GM12878 (cell line): ENCODE measurements around the gene LAMA5. TPM values are rescaled to one million over a fixed set of nuclear protein-coding genes. Genes with fewer than 3 reads are reported as not detected.

Experiments used
- ATAC-seq: fragments of 200-7000 bp; cut with Tn5 transposase; 3 replicates; pipeline ENCODE4 v1.9.1; 2020; ENCODE audit warnings: mild to moderate bottlenecking, moderate library complexity
- BruUV-seq: library from RNA; stranded (reverse); fragments of 400-500 nt; replicated peaks from 2 replicates; lab custom pipeline; 2021; lab: Mats Ljungman, UMichigan
- CTCF ChIA-PET: fragments of 300-600 bp; sonication (Branson Sonifier 250); formaldehyde crosslinking; extraction: SDS; loops from one replicate; lab custom pipeline; 2021; ENCODE audit warnings: inconsistent platforms; lab: Yijun Ruan, JAX
- POLR2A ChIA-PET: fragments of 350-600 bp; formaldehyde crosslinking; extraction: SDS; loops from one replicate; lab custom pipeline; 2021; ENCODE audit warnings: inconsistent platforms; lab: Charles Lee
- RAD21 ChIA-PET: fragments of 300-600 bp; sonication (Branson Sonifier 250); formaldehyde crosslinking; loops from one replicate; lab custom pipeline; 2023; ENCODE audit warnings: antibody characterized with exemption; ENCODE audit not compliant: unreplicated experiment; lab: Charles Lee
- SMC1A ChIA-PET: fragments of 300-600 bp; sonication (Branson Sonifier 250); formaldehyde crosslinking; loops from one replicate; lab custom pipeline; 2023; ENCODE audit not compliant: unreplicated experiment, uncharacterized antibody; lab: Charles Lee
- DNase-seq: peaks from one replicate; pipeline ENCODE4 v3.0.0-alpha.2; 2011; ENCODE audit warnings: low read depth, low spot score
- FAIRE-seq: peaks from 3 replicates; lab custom pipeline; 2011; peaks lifted over from hg19 to GRCh38; lab: Jason Lieb, UNC
- H2AFZ ChIP-seq: 2 replicates; pipeline ENCODE4 v1.6.0; 2011; ENCODE audit warnings: low read depth, low read length, control low read depth; ENCODE audit not compliant: control insufficient read depth
- H3K27ac ChIP-seq: 2 replicates; pipeline ENCODE4 v1.5.1; 2011; ENCODE audit warnings: control low read depth; ENCODE audit not compliant: control insufficient read depth, insufficient read depth
- H3K27me3 ChIP-seq, 2 experiments: replicated peaks in 1 of 2; 2 replicates each; pipeline versions ENCODE4 v1.6.0 to v1.6.1; 2011; ENCODE audit warnings: low read length in 1 of 2; ENCODE audit not compliant: control insufficient read depth in 2 of 2, insufficient read depth in 2 of 2
- H3K36me3 ChIP-seq, 2 experiments: 2 replicates each; pipeline ENCODE4 v1.5.1; 2011; ENCODE audit warnings: low read length in 1 of 2; ENCODE audit not compliant: control insufficient read depth in 2 of 2, insufficient read depth in 2 of 2
- H3K4me1 ChIP-seq: 2 replicates; pipeline ENCODE4 v1.6.1; 2011; ENCODE audit warnings: mild to moderate bottlenecking, low read length, moderate library complexity, mixed read lengths; ENCODE audit not compliant: control insufficient read depth, insufficient read depth
- H3K4me2 ChIP-seq: 2 replicates; pipeline ENCODE4 v1.6.0; 2011; ENCODE audit warnings: control low read depth; ENCODE audit not compliant: control insufficient read depth, insufficient read depth
- H3K4me3 ChIP-seq: fragments of 200-600 bp; sonication (generic); 2 replicates; pipeline ENCODE4 v1.5.1; 2016
- H3K79me2 ChIP-seq: 2 replicates; pipeline ENCODE4 v1.6.0; 2011; ENCODE audit warnings: low read length; ENCODE audit not compliant: control insufficient read depth, insufficient read depth
- H3K9ac ChIP-seq: 2 replicates; pipeline ENCODE4 v1.8.0; 2011; ENCODE audit warnings: low read length, control low read depth, mixed read lengths; ENCODE audit not compliant: control insufficient read depth, insufficient read depth
- H3K9me3 ChIP-seq: replicated peaks from 3 replicates; pipeline ENCODE4 v1.5.1; 2011; ENCODE audit warnings: mild to moderate bottlenecking, low read length; ENCODE audit not compliant: control insufficient read depth, insufficient read depth
- H4K20me1 ChIP-seq: 2 replicates; pipeline ENCODE4 v1.6.0; 2011; ENCODE audit not compliant: control insufficient read depth, insufficient read depth
- CUX1 ChIP-seq: IDR thresholded peaks from 2 replicates; pipeline ENCODE4 v1.6.1; 2012; ENCODE audit warnings: improper control_type of control experiment, low read depth, low read length; ENCODE audit not compliant: insufficient replicate concordance
- DPF2 ChIP-seq: fragments of 450-650 bp; IDR thresholded peaks from 2 replicates; pipeline ENCODE4 v1.6.1; 2017; ENCODE audit warnings: mild to moderate bottlenecking
- IRF5 ChIP-seq: fragments of 450-650 bp; IDR thresholded peaks from 2 replicates; pipeline ENCODE4 v1.6.1; 2017; ENCODE audit warnings: borderline replicate concordance
- JUND ChIP-seq: IDR thresholded peaks from 2 replicates; pipeline ENCODE4 v1.6.1; 2012; ENCODE audit warnings: low read depth, mild to moderate bottlenecking, low read length, improper control_type of control experiment, moderate library complexity
- SRF ChIP-seq, 2 experiments: IDR thresholded peaks; 2 replicates each; pipeline ENCODE4 v1.6.1; 2011; ENCODE audit warnings: low read depth in 2 of 2, low read length in 2 of 2, mild to moderate bottlenecking in 1 of 2, moderate library complexity in 1 of 2
- ZNF592 ChIP-seq: fragments of 450-650 bp; IDR thresholded peaks from 2 replicates; pipeline ENCODE4 v1.6.1; 2017; ENCODE audit warnings: mild to moderate bottlenecking, moderate library complexity
- WGBS: methylation state at CpG from one replicate; pipeline ENCODE4 v1.1.6; 2016; ENCODE audit warnings: low lambda C conversion rate; ENCODE audit not compliant: insufficient replicate concordance, insufficient coverage; ENCODE audit errors: missing lambda C conversion rate; 5-methylcytosine and 5-hydroxymethylcytosine counted together
- in situ Hi-C: fragments of 300-500 bp; cut with MboI; formaldehyde crosslinking; loops from 9 replicates; pipeline ENCODE4 v1.14.3; 2018; ENCODE audit warnings: mixed read lengths
- intact Hi-C: fragments of 100-400 bp; cut with micrococcal nuclease; formaldehyde crosslinking; loops from one replicate; pipeline ENCODE4 v1.14.2; 2022; ENCODE audit not compliant: unreplicated experiment
- polyA plus RNA-seq, 11 experiments: library from polyadenylated mRNA; depleted of rRNA in 4 of 11; unstranded in 6 of 11; stranded (reverse) in 5 of 11; fragments of >200 nt; fragmentation: Nextera tagmentation in 4 of 11; fragmentation: Illumina TruSeq in 1 of 11; extraction: Ambion mirVana in 4 of 11; extraction: Trizol in 1 of 11; gene quantifications; 1 replicate in 1 of 11; 2 replicates in 10 of 11; pipeline versions ENCODE4 v1.2.1 to v1.2.3, GENCODE V29; 2011 to 2016; ENCODE audit warnings: inconsistent platforms in 2 of 11, missing spikeins in 2 of 11, low read depth in 1 of 11
- total RNA-seq, 4 experiments: library from RNA; depleted of rRNA in 3 of 4; stranded (reverse); fragments of >200 nt in 3 of 4; fragmentation: Illumina TruSeq in 1 of 4; extraction: Trizol in 1 of 4; gene quantifications; 2 replicates each; pipeline versions ENCODE4 v1.2.1 to v1.2.3, GENCODE V29; 2013 to 2021

Gene LAMA5
- total and polyA plus RNA-seq, 10 of the 15 experiments (the other 5 are each of a cell fraction or from before 2014, with no cell fraction given): 0.09 to 3.1 (median 1.6) TPM; not detected in 3

DNA sequence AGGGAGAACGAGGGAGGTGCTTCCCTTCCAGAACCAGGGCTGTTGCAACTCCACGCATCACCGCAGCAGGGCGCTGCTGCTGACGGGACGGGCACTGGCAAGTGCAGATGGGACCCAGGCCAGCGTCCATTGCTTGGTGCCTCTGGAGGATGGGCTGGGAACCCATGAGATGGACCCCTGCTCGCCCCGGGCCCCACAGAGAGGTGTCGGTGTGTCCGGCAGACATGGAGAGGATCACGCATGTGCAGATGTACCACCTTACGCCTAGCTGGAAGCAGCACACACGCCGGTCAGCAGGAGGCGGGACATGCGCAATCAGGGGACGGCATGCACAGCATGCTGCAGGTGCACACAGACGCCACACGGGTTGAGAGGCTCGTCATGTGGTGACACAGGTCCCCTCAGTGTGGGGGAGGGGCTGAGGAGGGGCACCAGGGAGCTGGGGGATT, 34.2 kb upstream of the LAMA5 start:
- DNase-seq: no peak
- H3K79me2 ChIP-seq: peaks cover 10% of the 10 kb centered on the region
- H3K27ac ChIP-seq: no peak overlapping the region
- H2AFZ ChIP-seq: no peak overlapping the region
- ChIA-PET RAD21 (no interaction called here), SMC1A (no interaction called here), POLR2A (interaction anchor here (0.6 kb wide), 1 partner anchor 285 kb away, joined by 5 read pairs; no protein-coding TSS in a partner anchor), CTCF (no interaction called here)
- no peak for FAIRE-seq
- WGBS: 85% methylated on average over 21 of the region's 21 CpGs
- H3K4me3 ChIP-seq: no peak overlapping the region
- H4K20me1 ChIP-seq: no peaks in the 10 kb centered on the region; the same call in 1 of the 2 replicates
- H3K4me2 ChIP-seq: no peak overlapping the region
- no peak for ATAC-seq
- in situ Hi-C loops (no loop called here), intact Hi-C loops (no loop called here)
- TF ChIP-seq SRF (IDR thresholded peaks at IDR 0.05; ENCODE audit: low read depth in 2 of 2, low read length in 2 of 2) (no peak), DPF2 (no peak), JUND (no peak), CUX1 (no peak), IRF5 (no peak), ZNF592 (no peak)
- no peaks in the 10 kb centered on the region for H3K27me3 ChIP-seq
- H3K36me3 ChIP-seq: peaks cover 0 to 5% of the 10 kb centered on the region in 2 experiments; a peak in 2 of 4 replicates
- H3K9me3 ChIP-seq: no peaks in the 10 kb centered on the region; the same call in 2 of the 3 replicates
- BruUV-seq: no TSS peak
- no peak overlapping the region for H3K9ac ChIP-seq
- H3K4me1 ChIP-seq: peaks cover 2% of the 10 kb centered on the region; the same call in 1 of the 2 replicates
